ENCODE measurements around the gene VSTM2B. TPM values are rescaled to one million over a fixed set of nuclear protein-coding genes. Genes with fewer than 3 reads are reported as not detected.
"Not testable (repeated sequence)": the region's sequence is repeated elsewhere in the genome, so short reads cannot be mapped to it uniquely, and the experiment has no call there.

The VSTM2B gene
- total RNA-seq, 1 donor from 2014 or later, result not detected

DNA sequence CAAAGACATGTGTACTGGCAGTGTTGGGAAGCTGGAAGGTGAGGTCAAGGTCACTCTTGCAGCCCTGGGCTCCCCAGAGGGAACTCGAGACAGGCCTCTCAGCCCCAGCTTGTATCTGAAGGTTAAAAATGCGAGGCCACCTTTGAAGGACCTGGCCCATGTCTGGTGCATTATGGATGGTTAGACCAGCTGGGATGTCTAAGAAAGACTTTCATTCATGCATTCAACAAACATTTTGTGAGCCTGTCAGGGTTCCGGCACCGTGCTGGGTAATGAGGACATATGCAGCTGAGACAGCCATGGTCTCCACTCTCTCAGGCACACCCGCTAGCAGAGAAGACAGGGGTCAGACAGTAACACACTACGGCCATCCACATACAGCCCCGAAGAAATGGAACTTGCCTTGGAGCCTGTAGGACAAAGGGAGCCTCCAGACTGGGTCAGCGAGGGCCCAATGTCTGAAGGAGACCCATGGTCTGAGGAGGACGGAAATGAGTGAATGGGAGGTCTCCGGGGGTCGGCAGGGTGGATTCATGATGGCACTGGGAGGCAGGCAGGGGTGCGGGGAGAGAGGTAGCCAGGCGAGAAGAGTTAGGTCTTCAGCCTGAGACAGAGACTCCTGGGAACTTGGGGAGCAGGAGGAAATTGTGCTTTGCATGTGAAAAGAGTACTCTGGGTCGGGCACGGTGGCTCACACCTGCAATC, 19.0 kb downstream of the VSTM2B start:
- no peak for DNase-seq (ENCODE audit: low read depth in 2 of 2)

DNA sequence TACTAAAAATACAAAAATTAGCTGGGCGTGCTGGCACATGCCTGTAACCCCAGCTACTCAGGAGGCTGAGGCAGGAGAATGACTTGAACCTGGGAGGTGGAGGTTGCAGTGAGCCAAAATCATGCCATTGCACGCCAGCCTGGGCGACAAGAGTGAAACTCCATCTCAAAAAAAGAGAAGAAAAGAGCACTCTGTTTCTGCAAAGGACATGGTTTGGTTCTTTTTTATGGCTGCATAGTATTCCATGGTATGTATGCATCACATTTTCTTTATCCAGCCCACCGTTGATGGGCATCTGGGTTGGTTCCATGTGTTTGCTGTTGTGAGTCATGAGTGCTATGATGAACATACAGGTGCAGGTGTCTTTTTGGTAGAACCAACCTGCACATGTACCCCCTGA, 19.7 kb downstream of the VSTM2B start:
- DNase-seq (ENCODE audit: low read depth in 2 of 2), result not testable (repeated sequence)

DNA sequence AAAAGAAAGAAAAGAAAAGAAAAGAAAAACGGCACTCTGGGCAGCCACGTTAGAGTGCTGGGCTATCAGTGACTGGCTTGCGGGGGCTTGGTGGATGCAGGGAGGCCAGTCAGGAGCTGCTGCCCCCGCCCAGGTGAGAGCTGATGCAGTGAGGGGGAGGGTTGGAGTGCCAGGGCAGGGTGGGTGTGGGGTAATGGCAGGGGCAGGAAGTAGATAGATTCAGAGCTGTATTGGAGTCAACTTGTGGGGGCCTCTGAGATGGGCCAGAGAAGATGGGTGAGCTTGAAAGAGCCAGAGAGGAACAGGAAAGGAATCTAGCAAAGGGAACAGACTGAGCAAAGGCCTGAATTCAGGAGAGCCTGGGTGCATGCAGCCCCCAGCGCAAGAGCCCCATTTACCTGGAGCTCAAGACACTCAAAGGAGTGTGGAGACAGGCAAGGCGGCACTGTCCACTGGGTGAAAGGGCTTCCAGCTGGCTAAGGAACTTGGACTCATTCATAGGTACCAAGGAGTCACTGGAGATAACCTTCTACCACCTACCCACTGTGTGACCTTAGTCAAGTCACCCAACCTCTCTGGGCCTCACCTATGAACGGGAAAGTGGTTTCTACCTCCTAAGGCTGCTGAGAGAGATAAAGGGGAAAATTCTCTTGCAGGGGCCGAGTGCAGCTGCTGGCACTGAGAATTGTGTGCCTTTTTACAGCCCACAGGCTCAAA, 20.2 kb downstream of the VSTM2B start:
- DNase-seq (ENCODE audit: low read depth in 2 of 2), result no peak

DNA sequence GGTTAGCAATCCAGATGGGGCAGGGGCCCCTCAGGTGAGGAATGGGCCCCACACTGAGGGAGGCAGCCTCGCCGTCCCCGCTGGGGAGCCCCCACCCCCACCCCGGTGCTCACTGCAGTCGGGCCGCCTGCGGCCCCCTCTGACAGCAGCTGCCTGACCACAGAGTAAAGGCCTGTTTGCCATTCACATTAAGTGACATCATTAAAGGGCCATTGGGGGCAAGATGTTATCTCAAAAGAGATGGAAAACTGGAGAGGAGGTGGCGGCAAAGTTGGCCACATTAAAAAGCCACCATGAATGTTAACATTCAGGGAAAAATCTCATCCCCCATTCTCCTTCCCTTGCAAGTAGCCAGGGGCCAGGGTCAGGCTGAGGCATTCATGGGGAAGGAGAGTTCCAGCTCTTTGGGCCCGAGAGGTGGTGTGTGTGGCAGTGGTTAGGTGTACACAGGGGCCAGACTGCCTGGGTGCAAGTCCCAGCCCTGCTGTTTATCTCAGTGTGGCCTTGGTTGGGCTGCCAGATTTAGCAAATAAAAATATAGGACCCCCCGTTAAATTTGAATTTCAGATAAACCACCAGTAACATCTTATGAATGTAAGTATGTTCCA, 20.9 kb downstream of the VSTM2B start:
- no peak for DNase-seq (ENCODE audit: low read depth in 2 of 2)

DNA sequence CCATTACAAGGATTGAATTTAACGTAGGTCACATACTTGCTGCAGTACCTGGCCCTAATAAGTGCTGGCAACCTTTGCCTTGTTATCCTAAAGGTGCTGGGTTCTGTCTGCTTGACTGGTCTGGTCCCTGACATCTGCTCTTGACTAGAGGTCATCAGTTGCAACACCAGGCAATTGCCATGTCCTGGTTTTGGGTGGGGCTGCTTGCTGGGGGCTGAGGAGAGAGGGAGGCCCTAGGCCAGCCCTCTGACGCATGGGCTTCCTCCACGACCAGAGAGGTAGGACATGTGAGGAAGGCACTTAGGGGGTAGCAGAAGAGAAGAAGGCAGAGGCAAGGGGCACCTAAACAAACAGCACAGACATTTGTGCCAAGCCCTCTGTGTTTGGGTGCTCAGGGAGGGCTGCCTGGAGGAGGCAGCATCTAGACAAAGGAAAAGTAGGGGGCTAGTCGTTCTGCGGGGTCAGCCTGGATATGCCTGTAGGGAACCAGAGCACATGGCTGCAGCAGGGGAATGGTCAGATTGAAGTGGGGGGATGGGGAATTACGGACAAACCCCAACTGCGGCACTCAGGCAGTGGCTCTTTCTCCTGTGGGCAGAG, 21.7 kb downstream of the VSTM2B start:
- no peak for DNase-seq (ENCODE audit: low read depth in 2 of 2)

DNA sequence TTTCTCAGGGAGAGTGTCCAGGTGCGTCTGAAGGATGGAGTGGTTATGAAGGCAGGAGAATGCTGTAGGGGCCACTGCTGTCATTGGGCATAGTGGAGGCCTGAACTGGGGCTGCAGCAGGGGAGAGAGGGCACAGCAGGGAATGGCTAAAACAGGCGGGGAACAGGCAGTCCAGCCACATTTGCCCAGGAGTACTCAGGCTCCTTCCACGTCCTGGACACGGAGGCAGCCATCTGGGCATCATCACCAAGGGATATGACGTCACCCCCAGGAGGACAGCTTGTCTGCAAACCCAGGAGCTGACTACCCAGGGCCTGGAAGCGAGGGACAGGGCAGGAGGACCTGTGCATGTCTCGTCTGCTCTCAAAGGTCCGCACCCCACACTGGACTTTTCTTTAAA, 22.2 kb downstream of the VSTM2B start:
- no peak for DNase-seq (ENCODE audit: low read depth in 2 of 2)

DNA sequence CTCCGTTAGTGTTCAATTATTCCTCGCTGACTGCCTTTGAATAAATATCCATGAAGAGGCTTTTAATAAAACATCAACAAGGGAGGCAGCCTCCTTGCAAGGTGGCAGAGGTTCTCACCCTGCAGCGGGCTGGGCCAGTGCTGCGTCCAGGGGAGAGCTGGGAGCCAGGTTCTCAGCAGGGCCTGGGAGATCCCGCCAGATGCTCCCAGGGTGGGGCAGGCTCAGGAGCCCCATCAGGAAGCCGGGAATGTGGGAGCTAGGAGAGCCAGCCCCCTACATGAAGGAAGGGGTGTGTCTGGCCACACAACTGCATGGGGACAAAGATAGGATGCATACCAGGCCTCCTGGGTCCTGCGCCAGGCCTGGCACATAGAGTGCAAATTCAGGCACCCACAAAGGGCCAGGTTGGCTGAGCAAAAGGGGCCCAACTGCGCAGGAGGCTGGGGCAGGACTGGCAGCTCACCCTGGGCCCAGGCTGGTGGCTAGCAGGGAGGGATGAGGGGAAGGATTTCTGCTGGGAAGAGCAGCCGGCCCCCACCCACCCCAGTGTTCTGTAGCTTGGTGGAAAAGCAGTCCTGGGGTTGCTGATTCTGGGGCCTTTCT, 22.8 kb downstream of the VSTM2B start:
- DNase-seq (ENCODE audit: low read depth in 2 of 2), result no peak

DNA sequence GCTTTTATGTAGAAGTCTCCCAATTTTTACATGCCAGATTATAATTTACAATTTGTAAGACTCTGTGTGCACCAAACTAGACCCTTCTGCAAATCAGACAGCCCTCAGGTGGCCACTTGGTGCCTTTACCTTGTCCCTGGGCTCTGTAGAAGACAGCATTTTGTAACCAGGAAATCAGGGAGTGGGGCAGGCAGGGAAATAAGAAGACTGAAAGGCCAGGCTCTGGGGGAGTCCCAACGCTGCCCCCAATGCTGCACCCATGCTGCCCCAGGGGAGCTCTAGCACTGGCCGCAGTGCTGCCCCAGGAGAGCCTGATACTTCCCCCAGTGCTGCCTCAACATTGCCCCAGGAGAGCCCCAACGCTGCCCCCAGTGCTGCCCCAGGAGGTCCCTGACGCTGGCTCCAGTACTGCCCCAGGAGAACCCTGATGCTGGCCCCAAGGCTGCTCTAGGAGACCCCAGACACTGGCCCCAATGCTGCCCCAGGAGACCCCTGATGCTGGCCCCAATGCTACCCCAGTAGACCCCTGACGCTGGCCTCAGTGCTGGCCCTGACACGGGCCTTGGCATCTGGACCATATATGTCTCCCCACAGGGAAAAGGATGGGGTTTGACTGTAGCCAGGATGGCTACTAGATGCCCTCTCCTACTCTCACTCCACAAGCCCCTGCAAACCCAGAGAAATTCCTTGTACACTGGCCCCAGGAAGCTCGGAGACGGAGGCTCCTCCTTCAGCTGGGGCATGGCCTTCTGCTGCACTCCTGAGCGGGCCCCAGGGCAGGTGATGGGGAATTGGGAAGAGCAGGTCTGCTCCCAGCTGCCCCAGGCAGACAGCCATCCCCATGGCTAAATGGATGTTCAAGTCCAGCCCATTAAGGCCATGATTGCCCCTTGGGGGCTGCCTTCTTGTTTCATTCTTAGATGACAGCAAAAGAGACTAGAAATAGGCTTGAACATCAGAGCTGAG, 23.6 kb downstream of the VSTM2B start:
- DNase-seq (ENCODE audit: low read depth in 2 of 2), result no peak

DNA sequence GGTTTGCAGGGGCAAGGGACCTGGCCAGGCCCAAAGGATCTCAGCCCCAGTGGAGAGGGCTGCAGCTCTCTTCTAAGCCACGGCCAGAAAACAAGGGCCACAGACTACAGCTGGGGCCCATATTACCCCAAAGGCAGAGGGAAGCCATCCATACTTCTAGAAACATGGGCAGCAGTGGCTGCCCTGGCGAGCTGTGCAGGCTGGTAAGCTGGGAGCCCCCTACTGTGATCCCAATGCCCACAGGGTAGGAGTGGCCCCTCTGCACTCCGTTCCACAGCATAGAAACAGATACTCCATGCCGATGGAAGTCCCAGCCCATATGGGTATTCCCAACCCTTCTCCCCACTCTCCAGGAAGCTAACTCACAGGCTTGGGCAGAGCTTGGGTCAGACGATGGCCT, 25.1 kb downstream of the VSTM2B start:
- DNase-seq (ENCODE audit: low read depth in 2 of 2), result no peak

DNA sequence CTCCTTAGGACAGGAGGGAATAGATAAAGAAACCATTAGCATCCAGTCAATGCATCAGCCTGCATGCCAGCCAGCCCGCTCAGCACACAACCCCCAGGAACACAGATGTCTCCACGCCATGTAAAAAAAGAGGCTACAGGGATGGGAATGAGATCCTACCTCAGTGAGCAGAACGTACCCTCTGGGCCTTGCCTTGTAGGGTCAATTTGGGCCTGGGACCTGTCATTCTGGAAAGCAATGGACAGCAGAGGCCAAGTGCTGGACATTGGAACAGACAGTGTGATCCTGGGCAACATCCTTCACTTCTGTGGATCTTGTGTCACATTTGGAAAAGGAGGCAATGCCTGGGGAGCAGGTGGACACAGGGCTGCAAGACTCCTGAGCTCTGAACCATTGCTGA, 26.0 kb downstream of the VSTM2B start:
- no peak for DNase-seq (ENCODE audit: low read depth in 2 of 2)

DNA sequence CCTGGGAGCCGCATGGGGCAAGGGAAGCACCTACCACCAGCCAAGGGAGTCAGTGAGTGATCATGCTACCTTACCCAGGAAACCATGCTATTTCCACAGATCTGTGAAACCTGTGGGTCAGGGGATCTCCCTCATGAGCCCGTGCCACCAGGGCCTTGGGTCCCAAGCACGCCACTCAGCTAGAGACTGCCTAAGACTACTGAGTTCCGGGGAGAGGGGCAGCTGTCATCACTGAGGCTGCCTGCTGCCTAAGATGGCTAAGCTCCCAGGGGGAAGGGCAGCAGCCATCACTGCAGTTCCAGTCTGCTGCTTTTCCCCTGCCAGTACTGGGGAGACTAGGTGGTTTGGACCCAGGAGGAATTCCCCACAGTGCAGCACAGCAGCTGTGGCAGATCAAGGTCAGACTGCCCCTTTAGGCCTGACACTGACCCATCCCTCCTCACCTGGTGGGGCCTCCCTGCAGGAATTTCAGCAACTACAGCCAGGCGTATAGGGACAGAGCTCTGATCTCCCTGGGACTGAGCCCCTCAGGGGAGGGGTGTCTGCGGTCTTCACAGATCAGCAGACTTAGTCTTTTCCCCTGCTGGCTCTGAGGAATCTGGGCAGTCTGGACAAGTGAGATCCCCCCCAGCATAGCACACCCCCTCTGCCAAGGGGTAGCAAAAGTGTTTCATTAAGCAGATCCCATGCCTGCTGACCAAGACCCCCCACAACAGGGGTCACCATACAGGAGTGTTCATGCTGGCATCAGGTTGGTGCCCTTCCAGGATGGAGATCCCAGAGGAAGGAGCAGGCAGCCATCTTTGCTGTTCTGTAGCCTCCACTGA, 26.9 kb downstream of the VSTM2B start:
- no peak for DNase-seq (ENCODE audit: low read depth in 2 of 2)

DNA sequence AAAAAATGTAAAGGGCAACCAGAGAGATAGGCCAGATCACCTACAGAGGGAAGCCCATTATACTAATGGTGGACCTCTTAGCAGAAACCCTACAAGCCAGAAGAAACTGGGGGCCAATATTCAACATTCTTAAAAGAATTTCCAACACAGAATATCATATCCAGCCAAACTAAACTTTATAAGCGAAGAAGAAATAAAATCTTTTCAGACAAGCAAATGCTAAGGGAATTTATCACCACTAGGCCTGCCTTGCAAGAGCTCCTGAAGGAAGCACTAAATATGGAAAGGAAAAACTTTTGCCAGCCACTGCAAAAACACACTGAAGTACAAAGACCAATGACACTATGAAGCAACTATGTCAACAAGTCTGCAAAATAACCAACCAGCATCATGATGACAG, 28.4 kb downstream of the VSTM2B start:
- no peak for DNase-seq (ENCODE audit: low read depth in 2 of 2)

DNA sequence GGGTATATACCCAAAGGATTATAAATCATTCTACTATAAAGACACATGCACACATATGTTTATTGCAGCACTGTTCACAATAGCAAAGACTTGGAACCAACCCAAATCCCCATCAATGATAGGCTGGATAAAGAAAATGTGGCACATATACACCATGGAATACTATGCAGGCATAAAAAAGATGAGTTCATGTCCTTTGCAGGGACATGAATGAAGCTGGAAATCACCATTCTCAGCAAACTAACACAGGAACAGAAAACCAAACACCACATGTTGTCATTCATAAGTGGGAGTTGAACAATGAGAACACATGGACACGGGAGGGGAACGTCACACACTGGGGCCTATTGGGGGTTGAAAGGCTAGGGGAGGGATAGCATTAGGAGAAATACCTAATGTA, 33.3 kb downstream of the VSTM2B start:
- not testable (repeated sequence) for DNase-seq (ENCODE audit: low read depth in 2 of 2)

DNA sequence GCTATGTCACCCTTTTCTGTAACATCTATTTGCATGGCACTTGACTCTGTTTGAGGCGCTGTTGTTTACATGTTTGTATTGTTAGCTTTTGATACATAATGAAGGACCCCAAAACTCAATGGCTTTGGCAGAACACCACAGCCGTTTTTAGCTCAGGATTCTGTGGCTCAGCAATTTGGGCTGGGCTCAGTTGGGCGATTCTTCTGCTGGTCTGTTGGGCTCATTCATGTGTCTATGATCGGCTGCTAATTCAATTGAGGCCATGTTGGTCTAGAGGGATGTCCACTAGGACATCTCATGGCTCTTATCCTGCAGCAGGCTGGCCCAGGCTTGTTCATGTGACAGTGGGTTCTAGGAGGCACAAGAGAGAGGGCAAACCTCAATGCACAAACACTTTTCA, 33.9 kb downstream of the VSTM2B start:
- DNase-seq (ENCODE audit: low read depth in 2 of 2), result no peak

DNA sequence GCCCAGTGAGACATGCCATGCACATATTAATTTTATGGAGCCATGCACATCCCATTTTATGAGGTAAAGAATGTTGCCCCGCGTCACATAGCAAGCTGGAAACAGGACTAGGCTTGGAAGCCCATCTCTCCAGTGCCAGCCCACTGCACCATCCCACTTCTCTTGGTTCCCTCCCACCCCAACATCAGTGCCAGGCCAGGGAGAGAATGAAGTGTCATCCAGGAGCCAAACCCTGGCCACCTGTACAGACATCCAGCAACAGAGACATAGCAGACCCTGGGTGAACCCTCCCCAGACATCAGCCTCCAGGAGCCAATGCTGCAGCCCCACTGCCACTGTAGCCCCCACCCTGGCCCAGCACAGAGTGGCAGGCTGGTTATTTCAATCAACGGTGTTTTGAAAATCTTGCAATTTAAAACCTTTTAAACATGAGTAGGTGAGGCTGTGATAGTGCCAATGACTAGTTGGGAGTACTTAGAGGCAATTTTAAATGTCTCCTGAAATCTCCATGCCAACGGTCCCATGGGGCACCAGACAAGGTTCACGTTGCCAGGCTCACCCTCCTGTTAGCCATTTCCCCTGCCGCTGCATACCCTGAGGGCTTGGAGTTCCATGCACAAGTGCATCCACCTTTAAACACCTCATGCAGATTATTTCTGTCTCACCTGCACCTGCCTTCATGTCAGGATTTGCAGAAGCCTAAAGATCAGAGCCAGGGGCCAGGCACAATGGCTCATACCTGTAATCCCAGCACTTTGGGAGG, 34.7 kb downstream of the VSTM2B start:
- no peak for DNase-seq (ENCODE audit: low read depth in 2 of 2)

DNA sequence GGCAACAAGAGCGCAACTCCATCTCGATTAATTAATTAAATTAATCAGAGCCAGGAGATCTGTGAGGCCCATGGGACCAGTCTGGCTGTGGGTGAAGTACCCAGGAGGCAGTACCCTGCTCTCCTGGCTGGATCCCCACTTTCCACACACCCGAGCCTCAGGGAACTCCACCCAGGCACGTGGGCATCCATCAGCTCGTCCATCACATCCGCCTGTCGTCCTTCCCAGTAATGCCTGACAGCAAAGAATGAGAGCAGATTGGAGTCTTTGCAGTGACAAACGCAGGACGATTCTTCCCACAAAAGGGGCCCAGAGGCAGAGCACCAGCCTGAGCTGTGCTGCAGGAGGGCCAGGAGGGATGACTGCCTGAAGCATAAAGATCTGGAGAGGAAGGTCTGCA, 35.8 kb downstream of the VSTM2B start:
- DNase-seq (ENCODE audit: low read depth in 2 of 2), result no peak

DNA sequence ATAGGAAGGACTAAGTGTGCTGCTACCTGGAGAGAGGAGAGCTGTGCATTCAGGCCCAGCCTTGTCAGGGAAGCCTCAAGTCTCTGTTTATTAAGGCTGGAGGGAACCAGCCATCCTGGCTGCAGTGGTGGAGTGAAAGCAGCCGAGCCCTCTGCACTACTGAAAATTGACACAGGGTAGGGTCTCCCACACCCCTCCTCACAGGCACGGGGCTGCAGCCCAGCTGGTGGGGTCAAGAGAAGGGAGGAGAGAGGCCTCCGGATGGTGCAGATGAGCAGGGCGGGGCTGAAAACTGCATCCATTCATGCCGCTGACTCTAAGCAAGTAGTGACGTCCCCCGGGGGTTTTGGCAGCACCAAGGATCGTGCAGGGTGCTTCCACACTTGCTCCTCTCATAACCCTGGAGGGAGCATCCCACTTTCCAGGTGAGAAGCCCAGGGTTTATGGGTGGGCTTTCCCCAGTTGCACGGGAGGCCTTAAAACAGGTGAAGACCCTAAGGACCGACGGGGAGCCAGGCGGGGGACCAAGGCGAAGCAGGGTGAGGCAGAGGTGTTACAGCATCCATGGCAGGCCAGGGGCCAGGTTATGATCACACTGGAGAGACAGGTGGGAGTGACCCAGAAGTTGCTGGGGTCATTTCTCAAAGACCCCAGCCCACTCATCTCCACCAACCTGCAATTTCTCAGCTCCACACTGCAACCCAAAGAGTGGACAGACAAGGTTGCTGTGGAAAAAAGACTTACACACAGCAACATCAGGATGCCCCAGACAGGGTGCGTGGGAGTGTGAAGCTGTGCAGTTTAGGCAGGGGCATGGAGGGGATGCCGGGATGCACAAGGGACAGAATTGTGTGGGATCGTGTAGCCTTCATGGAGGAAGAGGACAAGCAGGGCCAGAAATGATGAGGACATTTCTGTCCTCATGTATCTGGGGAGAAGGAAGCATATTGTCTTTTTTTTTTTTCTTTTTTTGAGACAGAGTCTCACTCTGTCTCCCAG, 36.8 kb downstream of the VSTM2B start:
- no peak for DNase-seq (ENCODE audit: low read depth in 2 of 2)

DNA sequence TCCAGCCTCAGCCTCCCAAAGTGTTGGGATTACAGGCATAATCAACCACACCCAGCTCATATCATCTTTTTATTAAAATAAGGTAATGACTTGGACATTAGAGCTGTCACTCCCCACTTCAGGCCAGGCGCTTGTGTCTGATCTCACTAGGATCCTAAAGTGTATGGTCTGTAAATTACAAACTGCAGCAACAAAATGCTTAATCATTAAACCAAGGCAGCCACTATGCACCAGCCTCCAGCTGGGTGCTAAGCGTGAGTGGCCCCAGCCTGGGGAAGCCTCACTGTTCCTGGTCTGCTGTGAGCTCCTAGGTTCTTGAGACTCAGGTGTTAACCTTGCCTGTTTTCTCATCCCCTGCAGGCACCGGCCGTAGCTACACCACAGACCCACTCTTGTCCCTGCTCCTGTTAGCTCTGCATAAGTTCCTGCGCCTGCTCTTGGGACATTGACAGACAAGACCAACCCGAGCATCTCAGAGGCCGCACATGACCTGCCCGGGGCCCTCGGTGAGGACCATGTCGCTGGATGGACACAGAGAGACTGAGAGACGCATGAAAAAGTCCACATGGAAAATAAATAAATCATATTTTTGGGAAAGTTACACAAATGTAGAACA, 37.8 kb downstream of the VSTM2B start:
- DNase-seq (ENCODE audit: low read depth in 2 of 2), result no peak
